Vagina (tissue), 2 donors: Measurements from ENCODE around the gene ORAI1. TPM values are rescaled to one million over a fixed set of nuclear protein-coding genes. Genes with fewer than 3 reads are reported as not detected.
A peak's percentile ranks its signal among the peaks of the same experiment; 100 is the strongest.
"Not testable (repeated sequence)": the region's sequence is repeated elsewhere in the genome, so short reads cannot be mapped to it uniquely, and the experiment has no call there.

ENCODE experiments used
- DNase-seq, 2 donors: peaks; one replicate each; pipeline ENCODE4 v3.0.0-alpha.2; 2017; ENCODE audit errors: extremely low spot score in 2 of 2
- H3K27ac ChIP-seq: fragments of 200-600 bp; sonication (generic); one replicate; pipeline ENCODE4 v1.5.1; 2019
- H3K27me3 ChIP-seq: fragments of 200-600 bp; sonication (generic); one replicate; pipeline ENCODE4 v1.5.1; 2019
- H3K36me3 ChIP-seq, 2 donors: fragments of 200-600 bp; sonication (generic); one replicate each; pipeline ENCODE4 v1.5.1; 2017 to 2019
- H3K4me1 ChIP-seq: fragments of 200-600 bp; sonication (generic); one replicate; pipeline ENCODE4 v1.5.1; 2019
- H3K4me3 ChIP-seq, 2 donors: fragments of 200-600 bp; sonication (generic); 1 replicate in 1 of 2; 2 replicates in 1 of 2; pipeline ENCODE4 v1.5.1; 2016 to 2019
- H3K9me3 ChIP-seq: fragments of 200-600 bp; sonication (generic); one replicate; pipeline ENCODE4 v1.5.1; 2019
- POLR2A ChIP-seq, 2 donors: fragments of 450-650 bp; IDR thresholded peaks; one replicate each; pipeline ENCODE4 v1.6.1; 2017; ENCODE audit warnings: antibody characterized with exemption in 2 of 2, mild to moderate bottlenecking in 2 of 2, moderate library complexity in 2 of 2
- POLR2AphosphoS5 ChIP-seq, 2 donors: sonication (generic); formaldehyde crosslinking; IDR thresholded peaks; one replicate each; pipeline ENCODE4 v1.9.0; 2017; ENCODE audit warnings: antibody characterized with exemption in 2 of 2, mild to moderate bottlenecking in 2 of 2, low read depth in 1 of 2; ENCODE audit not compliant: insufficient read depth in 1 of 2
- intact Hi-C: fragments of 100-400 bp; cut with DNase I; formaldehyde crosslinking; loops from one replicate; pipeline ENCODE4 v1.15.1; 2023
- total RNA-seq: library from RNA; depleted of rRNA; stranded (reverse); fragments of >200 nt; gene quantifications from one replicate; pipeline ENCODE4 v1.2.3, GENCODE V29; 2016
- TF ChIP-seq, protein P1 (sequence below), 3 experiments: fragments of 450-650 bp in 2 of 3; fragments of 200-600 bp in 1 of 3; sonication (generic) in 1 of 3; IDR thresholded peaks; one replicate each; pipeline ENCODE4 v1.5.1; 2017 to 2019; ENCODE audit warnings: antibody characterized with exemption in 3 of 3, mild to moderate bottlenecking in 2 of 3, moderate library complexity in 2 of 3

Gene ORAI1
- total RNA-seq, 1 donor from 2014 or later, result 18.2 TPM

DNA sequence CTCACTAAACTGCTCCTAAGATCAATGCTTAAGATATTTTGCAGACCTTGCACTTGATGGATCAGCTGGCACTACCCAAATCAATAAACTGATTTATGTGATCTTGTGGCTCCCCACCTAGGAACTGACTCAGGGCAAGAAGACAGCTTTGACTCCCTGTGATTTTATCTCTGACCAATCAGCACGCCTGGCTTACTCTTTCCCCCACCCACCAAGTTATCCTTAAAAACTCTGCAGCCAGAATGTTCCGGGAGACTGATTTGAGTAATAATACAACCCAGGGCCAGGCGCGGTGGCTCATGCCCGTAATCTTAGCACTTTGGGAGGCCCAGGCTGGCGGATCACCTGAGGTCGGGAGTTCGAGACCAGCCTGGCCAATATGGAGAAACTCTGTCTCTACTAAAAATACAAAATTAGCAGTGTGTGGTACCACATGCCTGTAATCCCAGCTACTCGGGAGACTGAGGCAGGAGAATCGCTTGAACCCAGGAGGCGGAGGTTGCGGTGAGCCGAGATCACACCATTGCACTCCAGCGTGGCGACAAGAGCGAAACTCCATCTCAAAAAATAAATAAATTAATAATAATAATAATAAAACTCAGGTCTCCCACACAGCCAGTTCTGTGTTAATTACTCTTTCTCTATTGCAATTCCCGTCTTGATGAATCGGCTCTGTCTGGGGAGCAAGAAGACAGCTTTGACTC is 31.1 kb downstream of the ORAI1 start:
- Histone ChIP-seq H3K9me3 (no peaks in the 10 kb centered on the region), H3K27me3 (no peaks in the 10 kb centered on the region), H3K36me3 (no peaks in the 10 kb centered on the region), H3K27ac (no peak overlapping the region), H3K4me3 (no peak overlapping the region), H3K4me1 (peaks cover 13% of the 10 kb centered on the region)
- no peak for TF ChIP-seq POLR2A (IDR thresholded peaks at IDR 0.05)
- TF ChIP-seq, protein P1, sequence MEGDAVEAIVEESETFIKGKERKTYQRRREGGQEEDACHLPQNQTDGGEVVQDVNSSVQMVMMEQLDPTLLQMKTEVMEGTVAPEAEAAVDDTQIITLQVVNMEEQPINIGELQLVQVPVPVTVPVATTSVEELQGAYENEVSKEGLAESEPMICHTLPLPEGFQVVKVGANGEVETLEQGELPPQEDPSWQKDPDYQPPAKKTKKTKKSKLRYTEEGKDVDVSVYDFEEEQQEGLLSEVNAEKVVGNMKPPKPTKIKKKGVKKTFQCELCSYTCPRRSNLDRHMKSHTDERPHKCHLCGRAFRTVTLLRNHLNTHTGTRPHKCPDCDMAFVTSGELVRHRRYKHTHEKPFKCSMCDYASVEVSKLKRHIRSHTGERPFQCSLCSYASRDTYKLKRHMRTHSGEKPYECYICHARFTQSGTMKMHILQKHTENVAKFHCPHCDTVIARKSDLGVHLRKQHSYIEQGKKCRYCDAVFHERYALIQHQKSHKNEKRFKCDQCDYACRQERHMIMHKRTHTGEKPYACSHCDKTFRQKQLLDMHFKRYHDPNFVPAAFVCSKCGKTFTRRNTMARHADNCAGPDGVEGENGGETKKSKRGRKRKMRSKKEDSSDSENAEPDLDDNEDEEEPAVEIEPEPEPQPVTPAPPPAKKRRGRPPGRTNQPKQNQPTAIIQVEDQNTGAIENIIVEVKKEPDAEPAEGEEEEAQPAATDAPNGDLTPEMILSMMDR (IDR thresholded peaks at IDR 0.05), result no peak
- intact Hi-C loops, result no loop called here
- no peak for DNase-seq

DNA sequence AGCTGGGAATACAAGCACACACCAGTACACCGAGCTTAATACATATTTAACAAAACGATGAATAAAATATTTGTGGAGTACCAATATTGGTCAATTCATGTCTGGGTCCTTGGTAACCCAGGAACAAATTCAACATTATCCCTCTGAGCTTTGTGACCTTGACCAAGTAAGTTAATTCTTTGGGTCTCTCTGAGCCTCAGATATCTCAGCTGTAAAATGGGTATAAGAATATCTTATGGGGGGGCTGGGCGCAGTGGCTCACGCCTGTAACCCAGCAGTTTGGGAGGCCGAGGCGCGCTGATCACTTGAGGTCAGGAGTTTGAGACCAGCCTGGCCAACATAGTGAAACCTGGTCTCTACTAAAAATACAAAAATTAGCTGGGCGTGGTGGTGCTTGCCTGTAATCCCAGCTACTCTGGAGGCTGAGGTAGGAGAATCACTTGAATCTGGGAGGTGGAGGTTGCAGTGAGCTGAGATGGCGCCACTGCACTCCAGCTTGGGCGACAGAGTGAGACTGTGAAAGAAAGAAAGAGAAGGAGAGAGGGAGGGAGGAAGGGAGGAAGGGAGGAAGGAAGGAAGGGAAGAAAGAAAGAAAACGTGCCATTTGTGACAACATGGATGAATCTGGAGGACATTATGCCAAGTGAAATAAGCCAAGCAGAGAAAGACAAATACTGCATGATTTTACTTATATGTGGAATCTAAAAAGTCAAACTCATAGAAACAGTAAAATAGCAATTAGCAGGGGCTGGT is 35.2 kb downstream of the ORAI1 start:
- H3K27ac ChIP-seq, DNase-seq, intact Hi-C loops, H3K4me3 ChIP-seq, H3K36me3 ChIP-seq, H3K27me3 ChIP-seq, H3K9me3 ChIP-seq: not testable (repeated sequence)
- peaks cover 13% of the 10 kb centered on the region for H3K4me1 ChIP-seq

DNA sequence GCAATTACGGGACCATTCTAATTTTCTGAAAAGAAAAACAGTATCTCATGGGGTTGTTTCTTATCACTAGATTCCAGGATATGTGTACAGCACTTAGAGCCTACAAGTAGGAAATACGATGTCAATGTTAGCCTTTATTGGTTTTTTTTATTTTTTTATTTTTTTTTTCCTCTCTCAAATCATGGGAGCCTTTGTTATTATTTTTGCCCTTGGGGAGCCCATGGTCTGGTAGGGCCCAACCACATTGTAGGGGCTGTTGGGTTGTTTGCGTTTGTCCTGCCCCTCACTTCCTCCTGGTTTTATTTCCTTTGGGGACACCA is 37.2 kb downstream of the ORAI1 start:
- no peak for DNase-seq
- Histone ChIP-seq H3K9me3 (no peaks in the 10 kb centered on the region), H3K27ac (no peak overlapping the region), H3K36me3 (no peaks in the 10 kb centered on the region), H3K27me3 (no peaks in the 10 kb centered on the region), H3K4me1 (peaks cover 9% of the 10 kb centered on the region), H3K4me3 (no peak overlapping the region)
- intact Hi-C loops, result no loop called here
- TF ChIP-seq POLR2A (IDR thresholded peaks at IDR 0.05) (no peak), POLR2AphosphoS5 (IDR thresholded peaks at IDR 0.05; ENCODE audit: insufficient read depth in 1 of 2, low read depth in 1 of 2) (no peak)

DNA sequence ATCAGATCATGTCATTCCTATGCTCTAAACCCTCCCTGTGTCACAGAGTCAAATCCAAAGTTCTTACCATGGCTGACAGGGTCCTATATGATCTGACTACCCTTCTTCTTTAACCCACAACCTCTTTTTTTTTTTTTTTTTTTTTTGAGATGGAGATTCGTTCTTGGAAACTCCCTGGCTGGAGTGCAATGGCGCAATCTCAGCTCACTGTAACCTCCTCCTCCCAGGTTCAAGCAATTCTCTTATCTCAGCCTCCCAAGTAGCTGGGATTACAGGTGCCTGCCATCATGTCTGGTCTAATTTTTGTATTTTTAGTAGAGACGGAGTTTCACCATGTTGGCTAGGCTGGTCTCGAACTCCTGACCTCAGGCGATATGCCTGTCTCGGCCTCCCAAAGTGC is 40.5 kb downstream of the ORAI1 start:
- H3K4me1 ChIP-seq, H3K36me3 ChIP-seq, H3K4me3 ChIP-seq, H3K27me3 ChIP-seq, H3K27ac ChIP-seq, H3K9me3 ChIP-seq, intact Hi-C loops, DNase-seq: not testable (repeated sequence)

DNA sequence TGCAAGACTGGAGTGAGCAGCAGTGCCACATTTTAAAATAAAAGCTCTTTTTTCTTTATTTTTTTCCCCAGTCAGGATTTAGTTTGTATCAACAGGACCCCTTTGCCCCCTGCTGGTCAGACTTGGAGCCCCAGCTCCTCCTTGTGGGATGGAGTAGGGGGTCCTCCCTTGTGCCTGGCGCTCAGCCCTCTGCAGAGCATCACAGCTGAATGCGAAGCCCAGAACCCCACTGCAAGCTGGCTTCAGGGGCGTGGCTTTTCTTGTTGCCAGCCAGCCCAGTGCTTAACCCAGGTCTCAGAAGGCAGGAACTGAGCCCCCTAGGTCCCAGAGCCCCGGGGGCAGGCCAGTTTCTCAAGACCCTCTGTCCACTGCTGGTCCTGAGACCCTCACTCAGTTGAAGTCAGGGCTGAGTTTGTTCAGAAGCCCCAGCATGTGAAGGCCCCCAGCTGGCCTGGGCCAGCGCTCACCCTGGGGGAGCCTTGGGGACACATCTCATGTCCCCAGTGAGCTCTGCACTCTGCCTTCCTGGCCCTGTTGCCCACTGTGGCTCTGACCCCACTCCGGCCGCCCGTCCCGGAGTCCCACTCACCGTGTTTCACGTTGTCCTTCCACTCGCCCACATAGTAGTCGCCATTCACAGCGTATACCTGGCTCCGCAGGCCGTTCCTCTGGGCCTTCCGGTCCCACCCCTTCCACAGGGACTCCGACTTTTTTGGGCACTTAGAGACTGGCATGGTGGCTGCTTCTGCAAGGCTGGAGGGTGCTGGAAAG is 42.6 kb downstream of the ORAI1 start:
- no peak for TF ChIP-seq POLR2A (IDR thresholded peaks at IDR 0.05)
- TF ChIP-seq, protein P1 (IDR thresholded peaks at IDR 0.05), result peak in 2 of 3 experiments; percentile 28 to 32
- Histone ChIP-seq H3K36me3 (no peaks in the 10 kb centered on the region), H3K27ac (no peak overlapping the region), H3K27me3 (no peaks in the 10 kb centered on the region), H3K4me1 (peaks cover 17% of the 10 kb centered on the region), H3K4me3 (no peak overlapping the region), H3K9me3 (no peaks in the 10 kb centered on the region)
- no peak for DNase-seq
- intact Hi-C loops, result no loop called here

DNA sequence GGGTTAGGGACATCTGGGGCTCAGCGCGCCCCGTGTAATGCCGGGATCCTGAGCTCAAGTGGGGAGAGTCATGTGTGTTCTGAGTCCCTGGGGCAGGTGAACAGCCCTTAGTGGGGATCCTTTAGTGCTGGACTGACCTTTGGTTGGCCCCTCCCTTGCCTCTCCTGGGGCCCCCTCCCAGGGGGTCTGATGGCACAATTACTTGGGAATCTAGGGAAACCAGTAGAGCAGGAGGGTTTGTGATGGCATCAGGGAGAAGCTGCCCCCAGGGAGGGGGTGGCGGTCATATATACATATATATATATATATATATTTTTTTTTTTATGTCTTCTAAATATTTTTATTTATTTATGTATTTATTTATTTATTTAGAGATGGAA is 43.2 kb downstream of the ORAI1 start, which contains the start of gene MORN3:
Gene MORN3, minus strand, starts transcription at position 134 of the 380 bp plus-strand sequence. CDS start 171 bp downstream, outside the sequence.
- Histone ChIP-seq H3K4me3 (no peak within 1 kb of the TSS), H3K27me3 (no peaks in the 10 kb centered on the region), H3K27ac (no peak within 1 kb of the TSS), H3K9me3 (no peaks in the 10 kb centered on the region), H3K4me1 (peaks cover 17% of the 10 kb centered on the region), H3K36me3 (no peaks in the 10 kb centered on the region)
- DNase-seq, result no peak
- TF ChIP-seq, protein P1 (IDR thresholded peaks at IDR 0.05), result no peak
- TF ChIP-seq POLR2AphosphoS5 (IDR thresholded peaks at IDR 0.05; ENCODE audit: insufficient read depth in 1 of 2, low read depth in 1 of 2) (no peak), POLR2A (IDR thresholded peaks at IDR 0.05) (no peak)
- intact Hi-C loops, result no loop called here
